ENCODE measurements around the gene EGFL7.
A peak's percentile ranks its signal among the peaks of the same experiment; 100 is the strongest.

EGFL7 gene

DNA sequence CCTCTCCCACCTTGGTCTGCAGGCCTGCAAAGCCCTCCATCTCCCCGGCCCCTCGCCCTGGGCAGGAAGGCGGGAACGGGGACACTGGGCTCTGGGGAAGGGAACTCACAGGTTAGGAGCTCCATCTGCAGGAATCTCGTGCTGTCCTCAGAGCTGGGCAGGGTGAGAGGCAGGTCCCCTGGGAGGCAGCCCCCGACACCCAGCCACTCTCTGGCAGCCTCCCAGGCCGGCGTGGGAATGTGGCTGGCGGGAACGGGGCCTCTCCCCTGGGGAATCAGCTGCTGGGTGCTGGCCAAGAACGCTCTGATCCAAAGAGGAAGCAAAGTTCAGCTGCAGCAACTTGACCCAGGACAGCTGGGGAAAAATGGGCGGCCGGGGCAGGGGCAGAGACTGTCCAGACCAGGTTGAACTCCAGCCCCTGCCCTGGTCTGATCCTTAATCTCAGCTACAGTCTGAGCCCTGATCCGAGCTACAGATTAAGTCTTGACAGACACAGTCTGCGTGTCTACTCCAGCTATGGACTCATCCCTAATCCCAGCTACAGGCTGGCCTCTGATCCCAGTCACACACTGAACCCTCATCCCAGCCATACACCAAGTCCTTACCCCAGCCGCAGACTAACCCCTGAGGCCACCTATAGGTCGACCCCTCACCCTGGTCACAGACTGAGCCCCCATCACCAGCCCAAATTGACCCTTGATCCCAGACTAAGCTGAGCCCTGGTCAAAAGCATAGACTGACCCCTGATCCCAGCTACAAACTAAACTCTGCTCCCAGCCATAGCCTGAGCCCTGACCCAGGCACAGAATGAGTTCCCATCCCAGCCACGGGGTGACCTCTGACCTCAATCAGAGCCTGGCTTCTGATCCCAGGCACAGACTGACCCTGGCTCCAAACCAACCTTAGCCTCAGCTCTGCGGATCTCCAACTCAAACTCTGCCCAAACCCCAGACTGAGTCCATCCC, 37.3 kb upstream of the EGFL7 start:
- H3K27ac ChIP-seq (ENCODE audit: insufficient read depth, low read length, poor library complexity, severe bottlenecking): no peak overlapping the region
- no peaks in the 10 kb centered on the region for H3K27me3 ChIP-seq (replicated peaks; ENCODE audit: control insufficient read depth, insufficient read depth, low read length, poor library complexity, severe bottlenecking)
- H3K4me3 ChIP-seq (ENCODE audit: insufficient read depth, low read depth, low read length, poor library complexity, severe bottlenecking): no peak overlapping the region
- no peaks in the 10 kb centered on the region for H3K36me3 ChIP-seq (ENCODE audit: control insufficient read depth, insufficient read depth, low read length)
- DNase-seq: no peak
- H3K4me1 ChIP-seq (ENCODE audit: control insufficient read depth, insufficient read depth, low read length, poor library complexity, severe bottlenecking): no peaks in the 10 kb centered on the region
- no peaks in the 10 kb centered on the region for H3K9me3 ChIP-seq (ENCODE audit: control insufficient read depth, low read length)

GRCh38 chr9:136626066-136626725, 36.5 kb upstream of the EGFL7 start:
- no peaks in the 10 kb centered on the region for H3K27me3 ChIP-seq (replicated peaks; ENCODE audit: control insufficient read depth, insufficient read depth, low read length, poor library complexity, severe bottlenecking)
- no peak overlapping the region for H3K4me3 ChIP-seq (ENCODE audit: insufficient read depth, low read depth, low read length, poor library complexity, severe bottlenecking)
- no peak overlapping the region for H3K27ac ChIP-seq (ENCODE audit: insufficient read depth, low read length, poor library complexity, severe bottlenecking)
- DNase-seq: no peak
- H3K9me3 ChIP-seq (ENCODE audit: control insufficient read depth, low read length): no peaks in the 10 kb centered on the region
- no peaks in the 10 kb centered on the region for H3K36me3 ChIP-seq (ENCODE audit: control insufficient read depth, insufficient read depth, low read length)
- H3K4me1 ChIP-seq (ENCODE audit: control insufficient read depth, insufficient read depth, low read length, poor library complexity, severe bottlenecking): no peaks in the 10 kb centered on the region

DNA sequence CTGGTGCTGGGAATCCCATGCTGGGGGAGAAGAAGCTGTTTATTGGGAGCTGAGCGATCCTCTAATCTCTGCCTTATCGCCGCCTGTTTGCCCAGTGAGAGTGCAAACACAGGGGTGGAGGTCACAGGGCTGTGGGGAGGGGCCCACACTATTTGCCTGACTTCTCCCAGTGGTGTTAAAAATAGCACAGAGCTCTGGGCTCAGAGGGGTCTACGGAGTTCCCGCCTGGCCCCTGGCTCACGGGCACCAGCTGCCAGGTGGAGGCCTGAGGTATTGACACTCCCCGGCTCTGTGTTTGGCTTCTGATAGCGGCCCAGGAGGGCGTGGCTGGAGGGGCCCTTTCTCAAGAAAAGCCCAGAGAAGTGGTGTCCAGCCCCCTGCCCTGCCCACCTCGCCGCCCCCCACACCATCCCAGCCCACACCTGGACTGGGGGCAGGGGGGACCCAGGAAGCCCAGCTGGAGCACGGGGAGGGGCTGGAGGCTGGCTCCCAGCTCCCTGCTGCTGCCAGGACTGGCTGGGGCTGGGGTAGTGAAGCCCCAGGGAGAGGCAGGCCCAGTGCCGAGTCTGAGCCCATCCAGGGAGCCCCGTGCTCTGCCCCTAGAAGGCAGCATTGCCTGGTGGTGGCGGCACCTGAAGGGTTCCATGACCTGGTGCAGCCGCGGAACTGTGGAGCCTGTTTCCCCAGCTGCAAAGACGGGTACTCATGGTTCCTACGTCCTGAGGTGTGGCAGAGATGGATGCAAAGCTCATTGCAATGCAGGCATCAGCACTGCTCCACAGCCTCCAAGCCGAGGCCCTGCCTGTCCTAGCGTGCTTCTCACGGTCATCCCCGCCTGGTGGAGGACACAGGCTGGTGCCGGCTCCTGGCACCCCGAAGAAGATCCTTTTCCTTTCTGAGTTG, 35.7 kb upstream of the EGFL7 start:
- no peak overlapping the region for H3K27ac ChIP-seq (ENCODE audit: insufficient read depth, low read length, poor library complexity, severe bottlenecking)
- no peaks in the 10 kb centered on the region for H3K27me3 ChIP-seq (replicated peaks; ENCODE audit: control insufficient read depth, insufficient read depth, low read length, poor library complexity, severe bottlenecking)
- no peaks in the 10 kb centered on the region for H3K36me3 ChIP-seq (ENCODE audit: control insufficient read depth, insufficient read depth, low read length)
- no peaks in the 10 kb centered on the region for H3K9me3 ChIP-seq (ENCODE audit: control insufficient read depth, low read length)
- H3K4me3 ChIP-seq (ENCODE audit: insufficient read depth, low read depth, low read length, poor library complexity, severe bottlenecking): no peak overlapping the region
- DNase-seq: no peak
- H3K4me1 ChIP-seq (ENCODE audit: control insufficient read depth, insufficient read depth, low read length, poor library complexity, severe bottlenecking): no peaks in the 10 kb centered on the region

DNA sequence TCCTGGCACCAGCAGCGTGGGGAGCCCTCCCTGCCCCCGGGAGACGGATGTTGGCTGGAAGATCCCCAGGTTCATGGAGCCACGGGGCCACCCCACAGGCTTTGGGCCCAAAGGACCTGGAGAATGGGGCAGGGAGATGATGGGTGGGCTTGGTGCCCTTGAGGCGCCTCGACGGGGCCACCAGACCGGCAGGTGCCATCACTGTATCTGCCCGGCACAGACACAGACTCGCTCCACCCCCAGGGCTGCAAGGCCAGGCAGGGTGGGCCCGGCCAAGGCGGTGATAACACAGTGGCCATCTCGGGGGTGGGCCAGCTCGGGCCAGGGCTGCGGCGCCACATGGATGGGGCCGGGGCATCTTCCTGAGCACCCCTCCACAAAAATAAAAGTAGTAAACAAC, 35.0 kb upstream of the EGFL7 start:
- no peaks in the 10 kb centered on the region for H3K9me3 ChIP-seq (ENCODE audit: control insufficient read depth, low read length)
- no peak overlapping the region for H3K27ac ChIP-seq (ENCODE audit: insufficient read depth, low read length, poor library complexity, severe bottlenecking)
- no peaks in the 10 kb centered on the region for H3K27me3 ChIP-seq (replicated peaks; ENCODE audit: control insufficient read depth, insufficient read depth, low read length, poor library complexity, severe bottlenecking)
- H3K36me3 ChIP-seq (ENCODE audit: control insufficient read depth, insufficient read depth, low read length): no peaks in the 10 kb centered on the region
- no peak for DNase-seq
- H3K4me3 ChIP-seq (ENCODE audit: insufficient read depth, low read depth, low read length, poor library complexity, severe bottlenecking): no peak overlapping the region
- H3K4me1 ChIP-seq (ENCODE audit: control insufficient read depth, insufficient read depth, low read length, poor library complexity, severe bottlenecking): no peaks in the 10 kb centered on the region

GRCh38 chr9:136628268-136628667, 34.4 kb upstream of the EGFL7 start:
- Histone ChIP-seq H3K27ac (ENCODE audit: insufficient read depth, low read length, poor library complexity, severe bottlenecking) (no peak overlapping the region), H3K4me3 (ENCODE audit: insufficient read depth, low read depth, low read length, poor library complexity, severe bottlenecking) (no peak overlapping the region), H3K9me3 (ENCODE audit: control insufficient read depth, low read length) (no peaks in the 10 kb centered on the region), H3K36me3 (ENCODE audit: control insufficient read depth, insufficient read depth, low read length) (no peaks in the 10 kb centered on the region), H3K27me3 (replicated peaks; ENCODE audit: control insufficient read depth, insufficient read depth, low read length, poor library complexity, severe bottlenecking) (no peaks in the 10 kb centered on the region), H3K4me1 (ENCODE audit: control insufficient read depth, insufficient read depth, low read length, poor library complexity, severe bottlenecking) (no peaks in the 10 kb centered on the region)
- no peak for DNase-seq

DNA sequence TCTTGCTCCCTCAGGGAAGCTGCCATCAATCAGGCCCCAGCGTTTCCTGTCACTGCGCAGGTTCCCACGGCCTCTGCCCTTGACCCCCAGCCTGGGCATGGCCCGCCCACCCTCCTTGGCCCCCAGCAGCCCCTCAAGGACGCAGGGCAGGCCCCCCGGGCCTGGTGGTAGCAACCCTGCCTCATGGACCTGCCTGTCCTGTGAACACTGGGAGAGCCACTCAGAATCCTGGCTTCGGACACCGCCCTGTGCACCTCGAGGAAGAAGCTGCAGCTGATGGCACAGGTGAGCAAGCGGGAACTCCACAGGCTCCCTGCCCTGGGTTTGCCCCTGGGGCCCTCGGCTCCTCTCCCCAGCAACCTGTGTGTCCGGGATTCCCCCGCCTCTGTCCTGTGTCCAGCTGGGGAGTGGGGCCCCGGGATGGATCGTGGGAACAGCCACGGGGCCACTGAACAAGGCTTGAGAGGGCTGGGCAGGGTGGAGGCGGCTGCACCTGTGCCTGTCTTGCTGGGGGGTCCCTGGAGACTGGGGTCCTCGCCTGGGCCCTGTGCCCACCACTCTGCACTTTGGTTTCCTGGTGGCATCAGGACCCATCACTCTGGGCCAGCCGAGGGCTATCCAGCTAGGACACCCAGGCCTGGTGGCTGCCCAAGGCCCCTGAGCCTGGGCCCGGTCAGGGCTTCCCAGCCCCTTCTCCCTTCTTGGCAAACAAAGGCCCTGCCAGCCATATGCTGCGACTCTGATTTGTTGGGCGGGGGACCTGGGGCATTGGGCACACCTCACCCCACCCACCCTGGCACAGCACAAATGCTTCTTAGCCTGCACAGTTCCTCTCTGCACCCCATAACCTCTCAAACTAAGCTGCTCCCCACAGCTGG, 33.5 kb upstream of the EGFL7 start:
- no peak overlapping the region for H3K27ac ChIP-seq (ENCODE audit: insufficient read depth, low read length, poor library complexity, severe bottlenecking)
- H3K36me3 ChIP-seq (ENCODE audit: control insufficient read depth, insufficient read depth, low read length): no peaks in the 10 kb centered on the region
- H3K4me1 ChIP-seq (ENCODE audit: control insufficient read depth, insufficient read depth, low read length, poor library complexity, severe bottlenecking): no peaks in the 10 kb centered on the region
- no peak overlapping the region for H3K4me3 ChIP-seq (ENCODE audit: insufficient read depth, low read depth, low read length, poor library complexity, severe bottlenecking)
- no peaks in the 10 kb centered on the region for H3K9me3 ChIP-seq (ENCODE audit: control insufficient read depth, low read length)
- H3K27me3 ChIP-seq (replicated peaks; ENCODE audit: control insufficient read depth, insufficient read depth, low read length, poor library complexity, severe bottlenecking): no peaks in the 10 kb centered on the region
- no peak for DNase-seq

- peak in 2 of 3 donors; percentile 18 to 34 for DNase-seq
- Histone ChIP-seq H3K4me3 (ENCODE audit: insufficient read depth, low read depth, low read length, poor library complexity, severe bottlenecking) (no peak overlapping the region), H3K4me1 (ENCODE audit: control insufficient read depth, insufficient read depth, low read length, poor library complexity, severe bottlenecking) (no peaks in the 10 kb centered on the region)
Measured at GRCh38 chr9:136629879-136630661, 32.6 kb upstream of the EGFL7 start.

DNA sequence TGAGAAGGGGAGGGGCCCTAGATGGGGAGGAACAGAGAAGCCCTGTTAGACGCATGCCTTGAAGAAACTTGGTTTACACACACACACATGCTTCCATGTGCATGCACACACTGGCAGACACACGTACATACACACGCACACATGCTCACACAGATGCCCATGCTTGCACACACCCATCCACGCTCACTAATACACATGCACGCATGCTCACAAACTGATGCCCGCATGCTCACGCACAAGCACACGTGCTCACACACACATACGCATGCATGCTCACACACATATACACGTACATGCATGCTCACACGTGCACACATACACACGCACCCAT, 32.1 kb upstream of the EGFL7 start:
- H3K27me3 ChIP-seq (replicated peaks; ENCODE audit: control insufficient read depth, insufficient read depth, low read length, poor library complexity, severe bottlenecking): no peaks in the 10 kb centered on the region
- no peaks in the 10 kb centered on the region for H3K9me3 ChIP-seq (ENCODE audit: control insufficient read depth, low read length)
- H3K4me3 ChIP-seq (ENCODE audit: insufficient read depth, low read depth, low read length, poor library complexity, severe bottlenecking): no peak overlapping the region
- H3K27ac ChIP-seq (ENCODE audit: insufficient read depth, low read length, poor library complexity, severe bottlenecking): no peak overlapping the region
- H3K36me3 ChIP-seq (ENCODE audit: control insufficient read depth, insufficient read depth, low read length): no peaks in the 10 kb centered on the region
- no peaks in the 10 kb centered on the region for H3K4me1 ChIP-seq (ENCODE audit: control insufficient read depth, insufficient read depth, low read length, poor library complexity, severe bottlenecking)
- no peak for DNase-seq

More at GRCh38 chr9:136629879-136630661, 32.6 kb upstream of the EGFL7 start:
- Histone ChIP-seq H3K9me3 (ENCODE audit: control insufficient read depth, low read length) (no peaks in the 10 kb centered on the region), H3K27ac (ENCODE audit: insufficient read depth, low read length, poor library complexity, severe bottlenecking) (no peak overlapping the region), H3K36me3 (ENCODE audit: control insufficient read depth, insufficient read depth, low read length) (no peaks in the 10 kb centered on the region), H3K27me3 (replicated peaks; ENCODE audit: control insufficient read depth, insufficient read depth, low read length, poor library complexity, severe bottlenecking) (no peaks in the 10 kb centered on the region)

Data from effector memory CD4-positive, alpha-beta T cell (primary cell).